A673 (cell line): ENCODE results near the gene ZNF330. TPM values are rescaled to one million over a fixed set of nuclear protein-coding genes. Genes with fewer than 3 reads are reported as not detected.

ENCODE experiments used
- BruUV-seq: library from RNA; stranded (reverse); fragments of 400-500 nt; replicated peaks from 2 replicates; lab custom pipeline; 2021; lab: Mats Ljungman, UMichigan
- CTCF ChIA-PET: fragments of 300-600 bp; sonication (Branson Sonifier 250); formaldehyde crosslinking; loops from one replicate; lab custom pipeline; 2022; ENCODE audit warnings: antibody characterized with exemption; lab: Charles Lee
- POLR2A ChIA-PET: fragments of 300-600 bp; sonication (Branson Sonifier 250); formaldehyde crosslinking; loops from one replicate; lab custom pipeline; 2022; ENCODE audit warnings: antibody characterized with exemption; ENCODE audit not compliant: low non-redundant PET; lab: Charles Lee
- DNase-seq: peaks from one replicate; pipeline ENCODE4 v3.0.0-alpha.2; 2015; ENCODE audit warnings: low spot score
- H3K27ac ChIP-seq: fragments of 200-600 bp; sonication (generic); 2 replicates; pipeline ENCODE4 v1.5.1; 2016; ENCODE audit warnings: mixed run types, low read depth, mild to moderate bottlenecking, mixed read lengths, antibody characterized with exemption, low read length; ENCODE audit not compliant: poor library complexity, severe bottlenecking
- H3K27me3 ChIP-seq: fragments of 200-600 bp; sonication (generic); replicated peaks from 2 replicates; pipeline ENCODE4 v1.6.1; 2017; ENCODE audit warnings: mixed run types, low read depth, mild to moderate bottlenecking, mixed read lengths, antibody characterized with exemption, low read length; ENCODE audit not compliant: insufficient read depth, poor library complexity
- H3K36me3 ChIP-seq: fragments of 200-600 bp; sonication (generic); 2 replicates; pipeline ENCODE4 v1.6.1; 2016; ENCODE audit warnings: mixed run types, mild to moderate bottlenecking, mixed read lengths, antibody characterized with exemption, low read length; ENCODE audit not compliant: insufficient read depth, poor library complexity, severe bottlenecking
- H3K4me1 ChIP-seq: fragments of 200-600 bp; sonication (generic); 2 replicates; pipeline ENCODE4 v1.6.1; 2017; ENCODE audit warnings: mixed run types, mild to moderate bottlenecking, mixed read lengths, antibody characterized with exemption, low read length; ENCODE audit not compliant: insufficient read depth, poor library complexity, severe bottlenecking
- H3K4me3 ChIP-seq: fragments of 200-600 bp; sonication (generic); 2 replicates; pipeline ENCODE4 v1.5.1; 2016; ENCODE audit warnings: low read depth, mixed run types, mild to moderate bottlenecking, mixed read lengths, low read length; ENCODE audit not compliant: poor library complexity, severe bottlenecking
- H3K9me3 ChIP-seq: fragments of 200-600 bp; sonication (generic); 2 replicates; pipeline ENCODE4 v1.6.1; 2016; ENCODE audit warnings: mixed run types, low read depth, mild to moderate bottlenecking, mixed read lengths, antibody characterized with exemption, low read length; ENCODE audit not compliant: poor library complexity, severe bottlenecking
- CTCF ChIP-seq: fragments of 300-800, 200-600 bp; sonication (generic); conservative IDR thresholded peaks from 2 replicates; pipeline ENCODE4 v1.5.1; 2017; ENCODE audit warnings: low read depth, mild to moderate bottlenecking, antibody characterized with exemption, low read length, moderate library complexity, mixed read lengths
- EZH2 ChIP-seq: fragments of 200-600 bp; sonication (generic); IDR thresholded peaks from 2 replicates; pipeline ENCODE4 v1.6.1; 2017; ENCODE audit warnings: borderline replicate concordance, low read depth, mild to moderate bottlenecking, mixed read lengths, antibody characterized with exemption, low read length; ENCODE audit not compliant: poor library complexity, severe bottlenecking
- intact Hi-C: fragments of 100-400 bp; cut with micrococcal nuclease; formaldehyde crosslinking; loops from one replicate; pipeline ENCODE4 v1.10.0; 2022; ENCODE audit not compliant: unreplicated experiment
- total RNA-seq: library from RNA; stranded (reverse); gene quantifications from 2 replicates; pipeline ENCODE4 v1.2.3, GENCODE V29; 2021

Gene ZNF330
- total RNA-seq, 1 experiment from 2014 or later, result 43.1 TPM

DNA sequence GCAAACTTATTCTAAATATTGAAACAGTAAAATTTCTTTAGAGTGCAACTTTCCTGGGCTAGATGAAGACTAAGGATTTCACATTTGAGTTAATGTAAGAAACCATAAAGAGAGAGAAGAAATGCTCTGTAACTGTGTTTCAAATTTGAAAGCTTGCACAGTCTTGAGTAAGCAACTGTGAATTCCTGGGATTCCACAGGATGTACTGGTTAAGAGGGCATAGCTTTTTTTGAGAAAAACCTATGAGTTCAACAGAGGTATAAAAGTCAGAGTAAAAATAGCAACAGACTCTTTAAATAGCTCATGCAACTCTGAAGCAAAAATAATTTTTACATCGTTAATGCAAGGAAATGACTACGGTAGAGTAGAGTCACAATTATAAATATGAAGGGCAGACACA is 25.5 kb downstream of the ZNF330 start:
- no peak for DNase-seq
- intact Hi-C loops, result no loop called here
- Histone ChIP-seq H3K9me3 (no peaks in the 10 kb centered on the region), H3K36me3 (no peaks in the 10 kb centered on the region), H3K27me3 (no peaks in the 10 kb centered on the region), H3K27ac (no peak overlapping the region), H3K4me1 (no peaks in the 10 kb centered on the region), H3K4me3 (no peak overlapping the region)
- no TSS peak for BruUV-seq
- CTCF ChIA-PET, result no interaction called here
- TF ChIP-seq EZH2 (no peak), CTCF (no peak)
- POLR2A ChIA-PET, result no interaction called here

DNA sequence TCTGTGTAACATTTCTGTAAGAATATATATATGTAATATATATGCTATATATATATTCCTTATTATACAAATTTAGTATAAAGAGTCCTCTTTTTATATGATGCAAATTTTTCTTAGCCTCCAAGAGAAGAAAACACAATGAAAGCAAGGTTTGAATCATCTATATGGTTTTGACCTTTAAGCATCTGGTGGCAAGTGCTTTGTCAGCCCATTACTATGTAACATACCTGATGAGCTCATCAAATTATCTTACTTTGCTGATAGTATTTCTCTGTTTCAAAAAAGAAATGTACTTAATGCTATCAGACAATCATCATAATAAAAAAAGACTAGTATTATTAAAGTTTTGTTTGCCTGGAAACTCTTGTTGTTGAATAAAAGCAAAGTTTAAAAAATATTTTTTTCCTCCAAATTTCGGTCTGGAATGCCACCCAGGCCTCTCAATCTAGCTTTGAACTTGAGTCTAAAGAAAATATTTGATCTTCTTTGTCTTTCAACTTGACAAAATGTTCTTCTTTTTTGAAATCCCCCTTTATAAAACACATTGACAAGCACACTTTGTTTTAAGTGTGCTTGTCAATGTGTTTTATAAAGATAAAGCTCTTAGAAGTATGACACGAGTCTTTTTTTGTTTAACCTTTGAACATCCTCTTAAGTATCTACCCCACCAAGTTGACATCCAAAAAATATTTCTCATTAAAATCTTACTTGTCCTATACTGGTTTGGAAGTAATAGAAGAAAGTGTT is 26.2 kb downstream of the ZNF330 start:
- H3K36me3 ChIP-seq, result no peaks in the 10 kb centered on the region
- H3K4me3 ChIP-seq, result no peak overlapping the region
- CTCF ChIA-PET, result no interaction called here
- intact Hi-C loops, result no loop called here
- H3K4me1 ChIP-seq, result no peaks in the 10 kb centered on the region
- BruUV-seq, result no TSS peak
- H3K27me3 ChIP-seq, result no peaks in the 10 kb centered on the region
- H3K27ac ChIP-seq, result no peak overlapping the region
- POLR2A ChIA-PET, result no interaction called here
- no peak for DNase-seq
- TF ChIP-seq CTCF (no peak), EZH2 (no peak)
- H3K9me3 ChIP-seq, result no peaks in the 10 kb centered on the region

DNA sequence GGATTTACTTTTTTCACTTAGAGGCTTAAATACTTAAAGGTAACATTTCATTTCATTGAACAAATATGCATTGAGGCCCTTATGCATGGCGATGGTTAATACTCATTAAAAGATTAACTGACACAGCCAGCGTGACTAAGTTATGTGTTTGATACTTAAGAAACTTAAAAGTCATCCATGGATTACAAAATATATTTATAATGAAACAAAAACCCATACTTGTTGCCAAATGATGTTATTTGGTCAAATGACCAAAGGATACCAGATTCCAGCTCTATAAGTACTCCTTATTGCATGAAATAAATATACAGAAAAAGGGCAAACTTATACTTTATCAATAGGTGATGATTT is 26.7 kb downstream of the ZNF330 start:
- DNase-seq, result no peak
- H3K4me1 ChIP-seq, result no peaks in the 10 kb centered on the region
- intact Hi-C loops, result no loop called here
- no peak overlapping the region for H3K4me3 ChIP-seq
- CTCF ChIA-PET, result no interaction called here
- H3K27me3 ChIP-seq, result no peaks in the 10 kb centered on the region
- POLR2A ChIA-PET, result no interaction called here
- BruUV-seq, result no TSS peak
- H3K36me3 ChIP-seq, result no peaks in the 10 kb centered on the region
- TF ChIP-seq EZH2 (no peak), CTCF (no peak)
- no peak overlapping the region for H3K27ac ChIP-seq
- H3K9me3 ChIP-seq, result no peaks in the 10 kb centered on the region
